Stimulated activated CD8-positive, alpha-beta memory T cell treated with anti-CD3 and anti-CD28 coated beads, Interleukin-4, amount 100 ng/mL, for 1 hour (primary cell): Measurements from ENCODE around the gene KIF1A.

ENCODE experiments used
- DNase-seq, 2 donors: peaks; one replicate each; pipeline ENCODE4 v3.0.0-alpha.2; 2020; ENCODE audit warnings: low read depth in 2 of 2, low spot score in 1 of 2

The KIF1A gene

DNA sequence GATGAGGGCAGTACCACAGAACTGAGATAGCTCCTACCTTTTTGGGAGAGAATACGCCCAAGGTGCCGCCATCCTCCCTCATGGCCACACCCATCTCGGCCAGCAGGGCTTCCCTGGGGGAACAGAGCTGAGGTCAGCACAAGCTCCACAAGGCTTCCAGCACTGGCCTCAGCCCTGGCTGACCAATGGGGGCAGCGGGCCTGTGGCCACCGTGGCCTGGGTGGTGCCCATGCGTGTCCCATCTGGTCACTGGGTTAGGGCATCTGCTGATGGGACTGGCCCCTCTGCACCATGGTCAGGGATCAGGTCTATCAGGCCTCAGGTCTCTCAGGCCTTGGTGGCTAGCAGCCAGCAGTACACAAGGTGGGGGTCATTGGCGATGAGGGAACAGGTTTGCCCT, 50.9 kb downstream of the KIF1A start:
- DNase-seq = no peak

- DNase-seq = no peak
Measured at GRCh38 chr2:240768216-240768615, 51.8 kb downstream of the KIF1A start.

- no peak for DNase-seq
Measured at GRCh38 chr2:240767341-240767740, 52.7 kb downstream of the KIF1A start.

DNA sequence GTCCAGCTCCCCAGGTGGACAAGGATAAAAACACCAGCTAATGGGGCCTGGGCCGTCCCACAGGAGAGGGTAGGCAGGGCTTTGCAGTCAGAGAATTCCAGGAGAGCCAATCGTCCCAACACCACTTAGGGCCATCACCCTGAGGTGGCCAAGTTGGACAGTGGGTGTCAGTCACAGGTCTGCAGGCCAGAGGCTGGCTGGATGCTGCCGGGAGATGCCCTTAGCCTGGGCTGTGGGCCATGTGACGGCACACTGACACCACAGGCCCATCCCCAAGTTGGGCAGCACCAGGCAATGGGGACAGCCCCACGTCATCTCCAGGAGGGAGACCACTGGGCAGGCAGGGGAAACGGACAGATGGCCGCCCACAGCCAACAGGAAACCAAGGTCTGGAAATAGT, 53.9 kb downstream of the KIF1A start:
- no peak for DNase-seq

DNA sequence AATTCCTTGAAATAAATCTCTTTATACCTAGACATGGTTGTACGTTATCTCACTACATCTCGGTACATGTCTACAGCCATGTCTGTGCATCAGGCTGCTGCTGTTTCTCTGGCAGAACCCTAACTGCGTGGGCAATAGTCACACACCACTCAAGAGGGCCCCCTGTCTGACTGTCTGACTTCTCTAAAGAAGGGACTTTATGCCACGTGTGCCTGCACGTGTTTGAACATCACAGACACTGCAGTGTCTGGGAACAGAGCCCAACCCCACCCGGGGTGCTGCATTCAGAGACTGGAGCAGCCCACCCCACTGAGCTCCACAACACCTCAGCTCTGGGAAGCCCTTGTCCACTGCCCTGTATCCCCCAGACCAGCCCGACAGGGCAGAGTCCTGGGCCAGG, 55.0 kb downstream of the KIF1A start:
- no peak for DNase-seq

GRCh38 chr2:240764605-240765004, 55.4 kb downstream of the KIF1A start:
- no peak for DNase-seq

GRCh38 chr2:240762971-240763370, 57.0 kb downstream of the KIF1A start:
- DNase-seq = no peak

- no peak for DNase-seq
Measured at GRCh38 chr2:240762249-240762648, 57.8 kb downstream of the KIF1A start.

GRCh38 chr2:240760576-240761246, 59.3 kb downstream of the KIF1A start:
- no peak for DNase-seq

- DNase-seq = no peak
Measured at GRCh38 chr2:240760121-240760520, 59.9 kb downstream of the KIF1A start.

GRCh38 chr2:240759459-240759858, 60.6 kb downstream of the KIF1A start:
- DNase-seq = no peak

DNA sequence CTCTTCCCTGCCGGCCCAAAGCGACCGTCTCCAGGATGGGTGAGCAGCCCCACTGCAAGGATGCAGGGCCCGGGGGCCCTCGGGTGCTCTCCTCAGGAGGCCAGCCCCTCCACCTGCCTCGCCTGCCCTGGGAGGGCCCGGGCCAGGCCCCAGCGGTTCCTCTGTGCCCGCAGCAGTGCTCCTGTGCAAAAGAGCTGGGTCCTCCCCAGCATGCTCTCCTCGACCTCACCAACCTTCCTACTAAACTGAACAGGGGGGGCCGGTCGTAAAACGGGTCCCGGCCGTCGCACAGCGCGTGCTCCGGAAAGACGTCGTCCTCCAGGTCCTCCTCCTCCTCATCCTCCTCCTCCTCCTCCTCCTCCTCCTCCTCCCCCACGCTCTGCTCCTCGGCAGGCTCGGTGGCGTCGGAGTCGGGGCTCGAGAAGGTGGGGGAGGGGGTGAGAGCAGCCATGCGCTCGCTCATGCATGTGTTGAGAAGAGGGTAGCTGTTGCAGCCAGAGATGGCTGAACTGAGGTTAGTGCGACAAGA, 62.9 kb downstream of the KIF1A start:
- DNase-seq = no peak

GRCh38 chr2:240752209-240752608, 67.8 kb downstream of the KIF1A start:
- DNase-seq = no peak

GRCh38 chr2:240750409-240750808, 69.6 kb downstream of the KIF1A start:
- DNase-seq = no peak

GRCh38 chr2:240749516-240749915, 70.5 kb downstream of the KIF1A start:
- no peak for DNase-seq

DNA sequence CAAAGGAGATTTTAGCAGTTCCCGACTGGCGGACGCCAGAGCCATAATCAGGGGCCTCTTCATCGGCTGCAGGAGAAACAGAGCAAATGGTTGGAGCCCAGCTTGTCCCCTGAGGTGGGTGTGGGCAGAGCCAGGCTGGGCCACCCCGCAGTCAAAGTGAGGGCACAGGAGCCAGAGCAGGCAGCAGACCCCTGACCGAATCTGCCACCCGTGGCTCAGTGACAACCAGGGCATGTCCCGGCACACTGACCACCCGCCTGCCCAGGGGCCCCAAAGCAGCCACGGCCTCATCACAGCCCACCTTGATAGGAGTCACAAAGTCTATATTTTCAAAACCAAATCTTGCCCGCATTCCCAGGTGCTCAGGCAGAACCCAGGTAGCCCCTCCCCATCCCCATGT, 72.8 kb downstream of the KIF1A start:
- DNase-seq = no peak

GRCh38 chr2:240746671-240747070, 73.3 kb downstream of the KIF1A start:
- no peak for DNase-seq

DNA sequence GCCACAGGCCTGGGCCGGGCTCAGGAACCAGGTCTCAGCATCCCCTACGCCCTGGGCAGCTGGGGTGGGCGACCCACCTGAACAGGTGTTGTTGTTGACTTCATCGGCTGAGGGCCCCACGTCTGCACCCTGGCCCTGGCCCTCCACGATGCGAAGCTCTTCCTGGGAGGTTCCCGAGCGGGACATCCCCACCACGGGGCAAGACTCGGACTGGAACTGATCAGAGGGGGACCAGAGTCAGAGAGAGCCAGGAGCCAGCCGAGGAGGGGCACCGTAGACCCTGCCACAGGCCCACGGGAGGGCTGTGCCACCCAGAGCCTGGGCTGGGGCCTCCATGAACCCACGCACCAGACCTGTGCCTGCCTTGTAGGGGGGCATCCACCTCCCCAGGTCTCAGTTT, 74.1 kb downstream of the KIF1A start:
- DNase-seq = no peak

DNA sequence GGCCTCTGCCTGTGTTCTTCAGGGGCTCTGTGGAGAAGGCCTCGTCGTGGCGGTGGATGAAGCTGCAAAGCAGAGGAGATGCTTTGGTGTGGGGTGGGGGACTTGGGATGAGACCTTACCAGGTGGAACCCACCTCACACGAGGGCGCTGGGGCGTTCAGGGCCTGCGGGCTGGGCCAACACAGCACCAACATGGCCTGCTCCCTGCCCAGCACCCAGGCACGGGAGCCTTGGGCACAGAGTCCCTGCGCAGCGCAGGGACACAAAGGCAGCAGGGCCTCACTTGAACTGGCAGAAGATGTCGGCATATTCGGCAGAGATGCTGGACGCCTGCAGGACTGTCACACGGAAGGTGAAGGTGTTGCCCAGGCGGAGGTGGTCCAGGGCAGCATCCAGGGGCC, 74.6 kb downstream of the KIF1A start:
- DNase-seq = no peak

DNA sequence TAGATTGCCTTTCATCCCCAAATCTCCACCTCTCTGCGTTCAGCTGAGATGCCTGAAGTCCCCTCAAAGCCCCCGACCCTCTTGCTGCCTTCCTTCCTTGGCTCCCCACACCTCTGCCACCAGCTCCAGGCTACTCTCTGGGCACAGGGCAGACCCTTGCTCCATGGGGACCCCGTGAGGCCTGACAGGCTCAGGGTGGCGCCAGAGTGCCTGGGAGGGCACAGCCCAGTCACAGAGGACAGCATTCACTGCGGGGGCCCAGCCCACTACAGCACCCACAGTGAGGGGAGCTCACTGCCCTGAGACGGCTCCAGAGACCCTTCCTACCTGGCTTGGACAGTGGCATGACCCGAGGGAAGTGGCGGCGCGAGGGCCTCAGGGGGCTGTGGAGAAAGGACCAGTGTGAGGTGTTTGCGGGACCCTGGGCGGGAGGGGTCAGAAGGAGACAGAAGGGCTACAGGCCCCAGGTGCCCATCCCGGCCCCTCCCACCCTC, 77.4 kb downstream of the KIF1A start:
- no peak for DNase-seq

- no peak for DNase-seq
Measured at GRCh38 chr2:240741091-240741490, 78.9 kb downstream of the KIF1A start.

DNA sequence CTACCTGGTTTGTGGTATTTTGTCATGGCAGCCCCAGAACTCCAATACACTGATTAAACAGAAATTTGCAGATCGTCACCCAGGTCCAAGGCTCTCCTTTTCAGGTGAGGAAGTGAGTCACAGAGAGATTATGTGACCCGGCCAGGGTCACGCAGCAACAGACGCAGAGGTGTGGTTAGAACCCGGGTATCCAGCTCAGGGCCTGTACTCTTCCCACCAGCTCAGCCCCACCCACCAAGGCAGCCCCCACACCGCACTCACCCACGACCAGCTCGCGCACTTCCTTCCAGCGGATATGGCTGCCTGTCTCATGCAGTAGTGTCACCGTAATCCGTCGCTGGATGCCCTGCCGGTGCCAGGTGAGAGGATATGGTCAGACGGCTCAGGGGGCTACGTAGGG, 80.2 kb downstream of the KIF1A start:
- peak in 1 of 2 donors; percentile 8 for DNase-seq

DNA sequence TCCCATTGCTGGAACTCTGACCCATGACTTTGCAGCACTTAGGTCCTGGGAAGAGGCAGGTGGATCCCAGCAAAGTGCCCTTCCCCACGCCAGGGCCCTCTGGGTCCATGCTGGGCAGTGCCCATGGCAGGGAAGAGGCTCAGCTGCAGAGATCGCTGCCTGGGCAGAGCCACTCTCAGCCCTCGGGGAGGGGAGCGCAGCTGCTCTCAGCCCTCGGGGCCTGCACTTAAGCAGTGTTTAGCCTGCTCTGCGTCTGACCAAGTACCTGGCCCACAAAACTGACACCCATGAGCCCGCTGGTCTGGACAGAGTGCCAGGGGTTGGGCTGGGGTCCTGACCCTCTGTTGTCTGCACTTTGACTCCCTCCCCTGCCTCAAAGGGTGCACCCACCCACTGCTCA, 82.1 kb downstream of the KIF1A start:
- no peak for DNase-seq
